ENCODE measurements around the gene NLRP10.

NLRP10 gene

GRCh38 chr11:7974668-7975067 lies 9.4 kb upstream of the NLRP10 start:
- no peaks in the 10 kb centered on the region for H3K79me1 ChIP-seq (replicated peaks; ENCODE audit: low read length, poor library complexity, severe bottlenecking)
- no peak for DNase-seq
- no peaks in the 10 kb centered on the region for H3K36me3 ChIP-seq (ENCODE audit: control insufficient read depth in 1 of 2, insufficient read depth in 2 of 2, low read depth in 1 of 2, low read length in 2 of 2)
- H3K4ac ChIP-seq (ENCODE audit: low read depth in 1 of 2, low read length in 2 of 2), result no peak overlapping the region
- H3K27ac ChIP-seq (ENCODE audit: low read length, poor library complexity, severe bottlenecking), result no peak overlapping the region
- H4K91ac ChIP-seq (ENCODE audit: low read length), result no peak overlapping the region
- H3K4me3 ChIP-seq (ENCODE audit: insufficient read depth in 1 of 2, low read depth in 1 of 2, low read length in 2 of 2), result no peak overlapping the region
- H2BK5ac ChIP-seq (ENCODE audit: low read depth, low read length, poor library complexity, severe bottlenecking), result no peak overlapping the region
- no peak overlapping the region for H3K18ac ChIP-seq (ENCODE audit: low read depth in 1 of 2, low read length in 2 of 2)
- no peak overlapping the region for H2AFZ ChIP-seq (ENCODE audit: low read depth, low read length)
- no peak overlapping the region for H4K8ac ChIP-seq (ENCODE audit: low read length)
- no peaks in the 10 kb centered on the region for H3K27me3 ChIP-seq (ENCODE audit: control insufficient read depth in 1 of 2, insufficient read depth in 1 of 2, low read length in 2 of 2)
- no peak overlapping the region for H3K9ac ChIP-seq (ENCODE audit: low read length)
- no peak overlapping the region for H2BK12ac ChIP-seq (ENCODE audit: low read length in 2 of 2)
- H2BK120ac ChIP-seq (ENCODE audit: low read depth, low read length), result no peak overlapping the region
- no peak overlapping the region for H3K23ac ChIP-seq (ENCODE audit: low read length in 2 of 2)
- 100% methylated on average over 2 of the region's 2 CpGs for WGBS
- no peak overlapping the region for H3K4me2 ChIP-seq (ENCODE audit: low read length, poor library complexity, severe bottlenecking)
- peaks cover 5% of the 10 kb centered on the region for H3K4me1 ChIP-seq (ENCODE audit: control insufficient read depth, insufficient read depth, low read depth, low read length)
- no peak overlapping the region for H2AK5ac ChIP-seq (ENCODE audit: low read length, severe bottlenecking)
- no peaks in the 10 kb centered on the region for H3K9me3 ChIP-seq (ENCODE audit: control insufficient read depth, low read length)
- H2BK15ac ChIP-seq (ENCODE audit: low read depth, poor library complexity, severe bottlenecking), result no peak overlapping the region
- no peak overlapping the region for H3K14ac ChIP-seq (ENCODE audit: low read length in 2 of 2)

GRCh38 chr11:7973011-7973410 lies 7.8 kb upstream of the NLRP10 start:
- Histone ChIP-seq H4K8ac (ENCODE audit: low read length) (no peak overlapping the region), H2AFZ (ENCODE audit: low read depth, low read length) (no peak overlapping the region), H3K4ac (ENCODE audit: low read depth in 1 of 2, low read length in 2 of 2) (no peak overlapping the region), H3K4me1 (ENCODE audit: control insufficient read depth, insufficient read depth, low read depth, low read length) (peaks cover 2% of the 10 kb centered on the region), H2AK5ac (ENCODE audit: low read length, severe bottlenecking) (no peak overlapping the region), H3K9me3 (ENCODE audit: control insufficient read depth, low read length) (no peaks in the 10 kb centered on the region), H3K9ac (ENCODE audit: low read length) (no peak overlapping the region), H2BK15ac (ENCODE audit: low read depth, poor library complexity, severe bottlenecking) (no peak overlapping the region), H2BK5ac (ENCODE audit: low read depth, low read length, poor library complexity, severe bottlenecking) (no peak overlapping the region), H4K91ac (ENCODE audit: low read length) (no peak overlapping the region), H3K36me3 (ENCODE audit: control insufficient read depth in 1 of 2, insufficient read depth in 2 of 2, low read depth in 1 of 2, low read length in 2 of 2) (no peaks in the 10 kb centered on the region), H3K18ac (ENCODE audit: low read depth in 1 of 2, low read length in 2 of 2) (no peak overlapping the region), H3K14ac (ENCODE audit: low read length in 2 of 2) (no peak overlapping the region), H3K23ac (ENCODE audit: low read length in 2 of 2) (no peak overlapping the region), H3K4me3 (ENCODE audit: insufficient read depth in 1 of 2, low read depth in 1 of 2, low read length in 2 of 2) (no peak overlapping the region), H3K79me1 (replicated peaks; ENCODE audit: low read length, poor library complexity, severe bottlenecking) (no peaks in the 10 kb centered on the region), H2BK120ac (ENCODE audit: low read depth, low read length) (no peak overlapping the region), H3K4me2 (ENCODE audit: low read length, poor library complexity, severe bottlenecking) (no peak overlapping the region), H3K27ac (ENCODE audit: low read length, poor library complexity, severe bottlenecking) (no peak overlapping the region), H3K27me3 (ENCODE audit: control insufficient read depth in 1 of 2, insufficient read depth in 1 of 2, low read length in 2 of 2) (no peaks in the 10 kb centered on the region), H2BK12ac (ENCODE audit: low read length in 2 of 2) (no peak overlapping the region)
- DNase-seq, result no peak
- whole genome bisulfite sequencing, result 89% methylated on average over 1 of the region's 5 CpGs

GRCh38 chr11:7971846-7972245 lies 6.6 kb upstream of the NLRP10 start:
- no peak overlapping the region for H3K23ac ChIP-seq (ENCODE audit: low read length in 2 of 2)

GRCh38 chr11:7969756-7970646 lies 4.8 kb upstream of the NLRP10 start:
- Histone ChIP-seq H3K27me3 (ENCODE audit: control insufficient read depth in 1 of 2, insufficient read depth in 1 of 2, low read length in 2 of 2) (no peaks in the 10 kb centered on the region), H2BK5ac (ENCODE audit: low read depth, low read length, poor library complexity, severe bottlenecking) (no peak overlapping the region), H2BK12ac (ENCODE audit: low read length in 2 of 2) (no peak overlapping the region), H3K36me3 (ENCODE audit: control insufficient read depth in 1 of 2, insufficient read depth in 2 of 2, low read depth in 1 of 2, low read length in 2 of 2) (no peaks in the 10 kb centered on the region), H3K4ac (ENCODE audit: low read depth in 1 of 2, low read length in 2 of 2) (no peak overlapping the region), H4K91ac (ENCODE audit: low read length) (no peak overlapping the region), H4K8ac (ENCODE audit: low read length) (no peak overlapping the region), H3K27ac (ENCODE audit: low read length, poor library complexity, severe bottlenecking) (no peak overlapping the region), H2AK5ac (ENCODE audit: low read length, severe bottlenecking) (no peak overlapping the region), H3K4me2 (ENCODE audit: low read length, poor library complexity, severe bottlenecking) (no peak overlapping the region), H2BK15ac (ENCODE audit: low read depth, poor library complexity, severe bottlenecking) (no peak overlapping the region), H3K79me1 (replicated peaks; ENCODE audit: low read length, poor library complexity, severe bottlenecking) (no peaks in the 10 kb centered on the region), H2BK120ac (ENCODE audit: low read depth, low read length) (no peak overlapping the region), H3K9ac (ENCODE audit: low read length) (no peak overlapping the region), H3K23ac (ENCODE audit: low read length in 2 of 2) (no peak overlapping the region), H3K9me3 (ENCODE audit: control insufficient read depth, low read length) (no peaks in the 10 kb centered on the region), H3K14ac (ENCODE audit: low read length in 2 of 2) (no peak overlapping the region), H3K18ac (ENCODE audit: low read depth in 1 of 2, low read length in 2 of 2) (no peak overlapping the region), H3K4me1 (ENCODE audit: control insufficient read depth, insufficient read depth, low read depth, low read length) (peaks cover 3% of the 10 kb centered on the region), H2AFZ (ENCODE audit: low read depth, low read length) (no peak overlapping the region), H3K4me3 (ENCODE audit: insufficient read depth in 1 of 2, low read depth in 1 of 2, low read length in 2 of 2) (no peak overlapping the region)
- 20% methylated on average over 2 of the region's 3 CpGs for WGBS
- no peak for DNase-seq

More at GRCh38 chr11:7971846-7972245, 6.6 kb upstream of the NLRP10 start:
- Histone ChIP-seq H2BK5ac (ENCODE audit: low read depth, low read length, poor library complexity, severe bottlenecking) (no peak overlapping the region), H3K4me2 (ENCODE audit: low read length, poor library complexity, severe bottlenecking) (no peak overlapping the region), H3K27ac (ENCODE audit: low read length, poor library complexity, severe bottlenecking) (no peak overlapping the region), H3K27me3 (ENCODE audit: control insufficient read depth in 1 of 2, insufficient read depth in 1 of 2, low read length in 2 of 2) (no peaks in the 10 kb centered on the region), H3K14ac (ENCODE audit: low read length in 2 of 2) (no peak overlapping the region), H3K79me1 (replicated peaks; ENCODE audit: low read length, poor library complexity, severe bottlenecking) (no peaks in the 10 kb centered on the region), H3K9ac (ENCODE audit: low read length) (no peak overlapping the region), H4K8ac (ENCODE audit: low read length) (no peak overlapping the region), H3K4ac (ENCODE audit: low read depth in 1 of 2, low read length in 2 of 2) (no peak overlapping the region), H2BK12ac (ENCODE audit: low read length in 2 of 2) (no peak overlapping the region), H3K18ac (ENCODE audit: low read depth in 1 of 2, low read length in 2 of 2) (no peak overlapping the region), H3K4me1 (ENCODE audit: control insufficient read depth, insufficient read depth, low read depth, low read length) (peaks cover 2% of the 10 kb centered on the region), H3K36me3 (ENCODE audit: control insufficient read depth in 1 of 2, insufficient read depth in 2 of 2, low read depth in 1 of 2, low read length in 2 of 2) (no peaks in the 10 kb centered on the region), H3K4me3 (ENCODE audit: insufficient read depth in 1 of 2, low read depth in 1 of 2, low read length in 2 of 2) (no peak overlapping the region), H2BK120ac (ENCODE audit: low read depth, low read length) (no peak overlapping the region), H2AK5ac (ENCODE audit: low read length, severe bottlenecking) (no peak overlapping the region), H4K91ac (ENCODE audit: low read length) (no peak overlapping the region), H2AFZ (ENCODE audit: low read depth, low read length) (no peak overlapping the region), H3K9me3 (ENCODE audit: control insufficient read depth, low read length) (no peaks in the 10 kb centered on the region), H2BK15ac (ENCODE audit: low read depth, poor library complexity, severe bottlenecking) (no peak overlapping the region)
- DNase-seq, result no peak
